ENCODE data around the gene ZNF785.
A peak's percentile ranks its signal among the peaks of the same experiment; 100 is the strongest.

Gene ZNF785

DNA sequence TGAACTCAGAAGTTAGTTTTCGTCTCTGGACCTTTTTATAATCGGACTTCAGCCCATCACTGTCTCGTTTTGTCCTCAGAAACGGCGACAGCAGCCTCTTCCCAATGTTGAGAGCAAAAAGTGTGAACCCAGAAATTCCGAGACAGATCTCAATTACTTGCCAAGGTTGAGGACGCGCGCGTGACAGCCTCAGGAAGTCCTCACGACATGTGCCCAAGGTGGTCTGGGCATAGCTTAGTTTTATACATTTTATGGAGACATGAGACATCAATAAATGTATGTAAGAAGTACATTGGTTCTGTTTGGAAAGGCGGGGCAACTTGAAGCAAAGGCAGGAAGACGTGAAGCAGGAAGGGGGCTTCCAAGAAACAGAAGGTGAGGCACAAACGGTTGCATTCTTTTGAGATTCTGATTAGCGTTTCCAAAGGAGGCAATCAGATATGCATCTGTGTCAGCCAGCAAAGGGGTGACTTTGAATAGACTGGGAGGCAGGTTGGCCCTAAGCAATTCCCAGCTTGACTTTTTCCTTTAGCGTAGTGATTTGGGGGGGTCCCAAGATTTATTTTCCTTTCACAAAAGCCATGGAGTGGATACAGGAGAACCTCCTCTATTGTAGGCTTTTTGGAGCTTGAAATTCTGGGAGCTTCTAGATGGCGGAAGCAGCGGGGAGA lies 50.3 kb downstream of the ZNF785 start:
- Histone ChIP-seq H3K9ac (ENCODE audit: insufficient read length) (peak overlapping the region; percentile 99), H3K4me3 (peak overlapping the region; percentile 100), H3K36me3 (ENCODE audit: insufficient read depth, low read length) (peaks cover 6% of the 10 kb centered on the region; the same call in 1 of the 2 replicates), H3K9me3 (ENCODE audit: low read depth, low read length) (no peaks in the 10 kb centered on the region), H3K27ac (peak overlapping the region; percentile 94)
- no peak for TF ChIP-seq EZH2 (IDR thresholded peaks at IDR 0.05)
- no peak for TF ChIP-seq POLR2AphosphoS5 (IDR thresholded peaks at IDR 0.05; ENCODE audit: borderline replicate concordance, low read depth, low read length)
- no peak for TF ChIP-seq FOXP2 (optimal IDR thresholded peaks at IDR 0.05; ENCODE audit: control extremely low read depth, extremely low read length, insufficient read depth)
- no peak for DNase-seq (ENCODE audit: low read depth, low spot score)

DNA sequence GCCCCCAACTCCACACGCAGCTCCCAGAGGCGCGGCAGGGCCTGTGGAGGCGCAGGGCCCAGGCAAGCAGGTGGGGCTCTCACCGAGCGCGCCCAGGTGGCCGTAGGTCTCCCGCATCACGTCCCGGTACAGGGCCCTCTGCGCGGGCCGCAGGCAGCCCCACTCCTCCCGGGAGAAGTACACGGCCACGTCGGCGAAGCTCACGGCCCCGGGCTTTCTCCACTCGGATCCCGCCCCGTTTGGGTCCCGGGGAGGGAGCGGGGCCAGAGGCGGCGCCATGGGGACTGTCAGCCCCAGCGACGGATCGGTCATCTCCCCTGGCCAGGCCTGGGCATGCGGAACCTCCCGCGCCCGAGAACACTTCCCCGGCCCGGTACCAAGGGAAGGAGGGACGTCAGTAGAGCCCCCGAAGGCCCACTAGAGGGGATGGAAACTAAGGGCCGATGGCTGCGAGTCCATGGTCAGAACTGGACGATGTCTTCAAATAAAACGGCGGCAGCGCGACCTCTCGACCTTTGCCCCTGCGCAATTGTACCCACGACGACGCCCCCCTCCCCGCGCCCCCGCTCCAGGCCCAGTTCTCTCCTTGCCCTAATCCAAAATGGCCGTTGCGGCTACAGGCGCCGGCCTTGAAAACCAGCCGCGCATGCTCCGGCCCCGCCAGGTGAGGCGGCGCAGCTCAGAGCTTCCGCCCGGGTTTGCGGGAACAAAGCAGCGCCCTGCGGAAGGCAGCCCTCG lies 51.0 kb downstream of the ZNF785 start, which contains the start of gene ZNF747:
Gene ZNF747 (minus strand): TSS at position 491 of the 738 bp plus-strand sequence. CDS start 179 bp downstream, at position 312.
- peak within 1 kb of the TSS; percentile 100 for H3K4me3 ChIP-seq
- H3K9me3 ChIP-seq (ENCODE audit: low read depth, low read length): no peaks in the 10 kb centered on the region
- H3K36me3 ChIP-seq (ENCODE audit: insufficient read depth, low read length): peaks cover 6% of the 10 kb centered on the region; the same call in 1 of the 2 replicates
- peak within 1 kb of the TSS; percentile 99 for H3K9ac ChIP-seq (ENCODE audit: insufficient read length)
- TF ChIP-seq FOXP2 (optimal IDR thresholded peaks at IDR 0.05; ENCODE audit: control extremely low read depth, extremely low read length, insufficient read depth) (no peak), POLR2AphosphoS5 (IDR thresholded peaks at IDR 0.05; ENCODE audit: borderline replicate concordance, low read depth, low read length) (peak; percentile 86)
- no peak for DNase-seq (ENCODE audit: low read depth, low spot score)
- H3K27ac ChIP-seq: peak within 1 kb of the TSS; percentile 94

DNA sequence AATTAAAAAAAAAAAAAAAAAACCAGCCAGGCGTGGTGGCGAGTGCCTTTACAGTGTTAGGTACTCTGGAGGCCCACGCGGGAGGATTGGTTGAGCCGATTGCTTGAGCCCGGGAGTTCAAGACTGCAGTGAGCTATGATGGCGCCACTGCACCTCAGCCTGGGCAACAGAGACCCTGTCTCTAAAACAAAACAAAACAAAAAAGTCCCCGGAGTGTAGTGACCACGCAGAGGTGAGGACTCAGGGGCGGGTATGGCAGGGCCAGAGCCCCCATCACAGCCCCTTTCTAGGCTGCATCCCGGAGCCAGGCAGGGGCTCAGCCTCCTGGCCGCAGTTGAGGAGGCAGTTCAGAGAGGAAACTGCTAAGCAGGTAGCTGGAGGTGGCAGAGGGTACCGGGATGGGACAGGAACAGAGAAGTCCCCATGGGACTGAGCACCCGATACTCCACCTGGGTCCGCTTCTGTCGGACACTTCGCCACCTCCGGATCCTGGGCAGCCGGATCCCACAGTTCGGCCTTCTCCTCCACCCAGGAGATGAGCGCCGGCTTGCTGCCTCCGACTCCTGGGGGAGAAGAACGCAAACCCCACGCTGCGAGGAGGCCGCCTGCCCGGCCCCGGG lies 51.6 kb downstream of the ZNF785 start:
- no peak for DNase-seq (ENCODE audit: low read depth, low spot score)
- Histone ChIP-seq H3K9ac (ENCODE audit: insufficient read length) (peak overlapping the region; percentile 99), H3K4me3 (peak overlapping the region; percentile 100), H3K27ac (peak overlapping the region; percentile 94), H3K9me3 (ENCODE audit: low read depth, low read length) (no peaks in the 10 kb centered on the region), H3K36me3 (ENCODE audit: insufficient read depth, low read length) (peaks cover 6% of the 10 kb centered on the region; the same call in 1 of the 2 replicates)
- TF ChIP-seq EZH2 (IDR thresholded peaks at IDR 0.05): no peak
- no peak for TF ChIP-seq FOXP2 (optimal IDR thresholded peaks at IDR 0.05; ENCODE audit: control extremely low read depth, extremely low read length, insufficient read depth)
- TF ChIP-seq POLR2AphosphoS5 (IDR thresholded peaks at IDR 0.05; ENCODE audit: borderline replicate concordance, low read depth, low read length): no peak

- H3K36me3 ChIP-seq (ENCODE audit: insufficient read depth, low read length): peaks cover 6% of the 10 kb centered on the region; the same call in 1 of the 2 replicates
- H3K9ac ChIP-seq (ENCODE audit: insufficient read length): no peak overlapping the region
- DNase-seq (ENCODE audit: low read depth, low spot score): no peak
- H3K9me3 ChIP-seq (ENCODE audit: low read depth, low read length): no peaks in the 10 kb centered on the region
- H3K27ac ChIP-seq: no peak overlapping the region
- H3K4me3 ChIP-seq: no peak overlapping the region
- TF ChIP-seq FOXP2 (optimal IDR thresholded peaks at IDR 0.05; ENCODE audit: control extremely low read depth, extremely low read length, insufficient read depth): no peak
- TF ChIP-seq POLR2AphosphoS5 (IDR thresholded peaks at IDR 0.05; ENCODE audit: borderline replicate concordance, low read depth, low read length): no peak
- TF ChIP-seq EZH2 (IDR thresholded peaks at IDR 0.05): no peak
These were observed 52.4 kb downstream of the ZNF785 start for GRCh38 chr16:30533146-30533522.

DNA sequence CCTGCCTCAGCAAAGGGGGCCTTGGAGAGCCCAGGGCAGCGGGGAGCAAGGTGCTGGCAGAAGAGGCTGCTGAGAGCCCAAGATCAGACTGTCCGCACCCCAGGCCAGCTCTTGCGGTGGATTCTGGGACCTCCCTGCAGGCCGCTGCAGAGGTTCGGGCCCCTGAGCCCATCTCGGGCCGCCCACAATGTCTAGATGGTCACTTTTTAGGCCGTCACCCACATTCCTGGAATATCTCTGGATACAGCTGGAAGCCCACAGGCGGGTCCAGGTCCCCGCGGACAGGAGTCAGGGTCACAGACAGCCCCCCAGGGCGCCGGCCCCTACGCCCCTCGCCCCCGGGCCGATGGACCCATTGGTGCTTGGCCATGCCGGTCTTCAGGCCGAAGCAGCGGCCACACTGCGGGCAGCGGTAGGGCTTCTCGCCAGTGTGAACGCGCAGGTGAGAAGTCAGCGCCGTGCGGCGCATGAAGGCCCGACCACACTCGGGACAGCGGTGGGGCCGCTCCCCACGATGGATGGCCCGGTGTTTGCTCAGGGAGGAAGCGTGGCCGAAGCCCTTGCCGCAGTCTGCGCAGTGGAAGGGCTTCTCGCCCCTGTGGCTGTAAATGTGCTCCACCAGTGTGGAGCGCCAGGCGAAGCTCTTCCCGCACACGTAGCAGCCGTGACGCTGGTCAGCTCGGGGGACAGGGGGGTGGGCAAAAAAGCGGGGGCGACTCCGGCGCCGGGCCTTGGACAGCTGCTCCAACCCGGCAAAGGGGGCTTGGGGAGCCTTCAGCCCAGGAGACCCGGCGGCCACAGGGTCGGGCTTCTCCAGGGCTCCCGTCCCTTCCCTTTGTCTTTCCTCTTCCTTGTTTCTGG lies 53.0 kb downstream of the ZNF785 start:
- no peak overlapping the region for H3K9ac ChIP-seq (ENCODE audit: insufficient read length)
- TF ChIP-seq EZH2 (IDR thresholded peaks at IDR 0.05) (no peak), FOXP2 (optimal IDR thresholded peaks at IDR 0.05; ENCODE audit: control extremely low read depth, extremely low read length, insufficient read depth) (no peak)
- H3K36me3 ChIP-seq (ENCODE audit: insufficient read depth, low read length): peaks cover 6% of the 10 kb centered on the region; the same call in 1 of the 2 replicates
- H3K4me3 ChIP-seq: no peak overlapping the region
- H3K9me3 ChIP-seq (ENCODE audit: low read depth, low read length): no peaks in the 10 kb centered on the region
- no peak overlapping the region for H3K27ac ChIP-seq
- no peak for DNase-seq (ENCODE audit: low read depth, low spot score)

Measured in SK-N-MC (cell line).